Measurements from ENCODE around the gene CCT3. TPM values are rescaled to one million over a fixed set of nuclear protein-coding genes. Genes with fewer than 3 reads are reported as not detected.

Gene CCT3
- total and polyA plus RNA-seq, 10 of the 15 experiments (the other 5 are each of a cell fraction or from before 2014, with no cell fraction given) = 319 to 585 (median 427) TPM

- Histone ChIP-seq H3K4me1 (ENCODE audit: control insufficient read depth, insufficient read depth, low read length) (no peaks in the 10 kb centered on the region), H3K4me2 (ENCODE audit: control insufficient read depth, insufficient read depth) (no peak overlapping the region), H3K4me3 (no peak overlapping the region), H4K20me1 (ENCODE audit: control insufficient read depth, insufficient read depth) (no peaks in the 10 kb centered on the region), H3K9me3 (replicated peaks; ENCODE audit: control insufficient read depth, insufficient read depth, low read length) (no peaks in the 10 kb centered on the region), H2AFZ (ENCODE audit: control insufficient read depth, low read depth, low read length) (no peak overlapping the region), H3K79me2 (ENCODE audit: control insufficient read depth, insufficient read depth, low read length) (no peaks in the 10 kb centered on the region), H3K36me3 (ENCODE audit: control insufficient read depth in 2 of 2, insufficient read depth in 2 of 2, low read length in 1 of 2) (no peaks in the 10 kb centered on the region), H3K9ac (ENCODE audit: control insufficient read depth, insufficient read depth, low read length) (no peak overlapping the region), H3K27ac (ENCODE audit: control insufficient read depth, insufficient read depth) (no peak overlapping the region), H3K27me3 (replicated peaks in 1 of 2; ENCODE audit: control insufficient read depth in 2 of 2, insufficient read depth in 2 of 2, low read length in 1 of 2) (peaks cover 2 to 5% of the 10 kb centered on the region in 2 experiments)
- in situ Hi-C loops (cut with MboI) (loop anchor here (5.0 kb wide), 1 partner anchor 59 kb away; no protein-coding TSS in a partner anchor), intact Hi-C loops (cut with micrococcal nuclease; ENCODE audit: unreplicated experiment) (no loop called here)
- no TSS peak for BruUV-seq (replicated peaks)
- ATAC-seq (peak; percentile 98), FAIRE-seq (peak; percentile 61), DNase-seq (ENCODE audit: low read depth, low spot score) (no peak)
- ChIA-PET CTCF (interaction anchor here (0.8 to 7.8 kb wide), 11 partner anchors 9 to 232 kb away, joined by 3 to 468 read pairs (median 4); partner anchors contain the start of gene NAXE), POLR2A (interaction anchor here (0.6 kb wide), 1 partner anchor 220 kb away, joined by 4 read pairs; no protein-coding TSS in a partner anchor), RAD21 (ENCODE audit: unreplicated experiment) (interaction anchor here (6.3 kb wide), 1 partner anchor 63 kb away, joined by 162 read pairs; no protein-coding TSS in a partner anchor), SMC1A (ENCODE audit: uncharacterized antibody, unreplicated experiment) (interaction anchor here (5.4 kb wide), 1 partner anchor 64 kb away, joined by 149 read pairs; no protein-coding TSS in a partner anchor)
- TF ChIP-seq MYB (IDR thresholded peaks at IDR 0.05; ENCODE audit: borderline replicate concordance, low read depth, low read length) = no peak
- TF ChIP-seq MTA3 (IDR thresholded peaks at IDR 0.05; ENCODE audit: borderline replicate concordance, low read length) = no peak
- TF ChIP-seq CTCF (IDR thresholded peaks at IDR 0.05 in 2 of 3, conservative IDR thresholded peaks at IDR 0.05 in 1 of 3; ENCODE audit: control insufficient read depth in 2 of 3, extremely low read depth in 1 of 3, insufficient read depth in 1 of 3, low read depth in 3 of 3, low read length in 3 of 3) = peak; percentile 92 to 98 (median 93)
- TF ChIP-seq SMC3 (IDR thresholded peaks at IDR 0.05; ENCODE audit: borderline replicate concordance, low read length) = peak; percentile 78
- peak; percentile 80 for TF ChIP-seq ZNF24 (IDR thresholded peaks at IDR 0.05)
- TF ChIP-seq, protein P1, sequence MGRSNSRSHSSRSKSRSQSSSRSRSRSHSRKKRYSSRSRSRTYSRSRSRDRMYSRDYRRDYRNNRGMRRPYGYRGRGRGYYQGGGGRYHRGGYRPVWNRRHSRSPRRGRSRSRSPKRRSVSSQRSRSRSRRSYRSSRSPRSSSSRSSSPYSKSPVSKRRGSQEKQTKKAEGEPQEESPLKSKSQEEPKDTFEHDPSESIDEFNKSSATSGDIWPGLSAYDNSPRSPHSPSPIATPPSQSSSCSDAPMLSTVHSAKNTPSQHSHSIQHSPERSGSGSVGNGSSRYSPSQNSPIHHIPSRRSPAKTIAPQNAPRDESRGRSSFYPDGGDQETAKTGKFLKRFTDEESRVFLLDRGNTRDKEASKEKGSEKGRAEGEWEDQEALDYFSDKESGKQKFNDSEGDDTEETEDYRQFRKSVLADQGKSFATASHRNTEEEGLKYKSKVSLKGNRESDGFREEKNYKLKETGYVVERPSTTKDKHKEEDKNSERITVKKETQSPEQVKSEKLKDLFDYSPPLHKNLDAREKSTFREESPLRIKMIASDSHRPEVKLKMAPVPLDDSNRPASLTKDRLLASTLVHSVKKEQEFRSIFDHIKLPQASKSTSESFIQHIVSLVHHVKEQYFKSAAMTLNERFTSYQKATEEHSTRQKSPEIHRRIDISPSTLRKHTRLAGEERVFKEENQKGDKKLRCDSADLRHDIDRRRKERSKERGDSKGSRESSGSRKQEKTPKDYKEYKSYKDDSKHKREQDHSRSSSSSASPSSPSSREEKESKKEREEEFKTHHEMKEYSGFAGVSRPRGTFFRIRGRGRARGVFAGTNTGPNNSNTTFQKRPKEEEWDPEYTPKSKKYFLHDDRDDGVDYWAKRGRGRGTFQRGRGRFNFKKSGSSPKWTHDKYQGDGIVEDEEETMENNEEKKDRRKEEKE (IDR thresholded peaks at IDR 0.05) = no peak
- TF ChIP-seq, protein P2, sequence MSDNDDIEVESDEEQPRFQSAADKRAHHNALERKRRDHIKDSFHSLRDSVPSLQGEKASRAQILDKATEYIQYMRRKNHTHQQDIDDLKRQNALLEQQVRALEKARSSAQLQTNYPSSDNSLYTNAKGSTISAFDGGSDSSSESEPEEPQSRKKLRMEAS (IDR thresholded peaks at IDR 0.05; ENCODE audit: low read depth, low read length) = peak; percentile 28; the same call in 1 of the 2 replicates
- no peak for TF ChIP-seq NFIC (IDR thresholded peaks at IDR 0.05; ENCODE audit: low read depth, low read length)
- peak; percentile 63; the same call in 1 of the 2 replicates for TF ChIP-seq YY1 (IDR thresholded peaks at IDR 0.05; ENCODE audit: low read depth, low read length)
- no peak for TF ChIP-seq CBX3 (IDR thresholded peaks at IDR 0.05; ENCODE audit: borderline replicate concordance, low read depth)
- TF ChIP-seq RAD21 (IDR thresholded peaks at IDR 0.05; ENCODE audit: insufficient read depth, low read depth, low read length) = peak; percentile 91
- peak; percentile 68; the same call in 1 of the 2 replicates for TF ChIP-seq SMARCA5 (IDR thresholded peaks at IDR 0.05)
- 24% methylated on average over 9 of the region's 9 CpGs for WGBS (ENCODE audit: insufficient coverage, insufficient replicate concordance, low lambda C conversion rate, missing lambda C conversion rate)
Observed at GRCh38 chr1:156383023-156383422, 44.9 kb upstream of the CCT3 start.

Data from GM12878 (cell line).